H54 (cell line): Measurements from ENCODE around the gene CGB3.

Experiments used
- DNase-seq: peaks from one replicate; pipeline ENCODE4 v3.0.0; 2011; ENCODE audit warnings: low spot score, mixed read lengths; ENCODE audit not compliant: insufficient read length
- FAIRE-seq: peaks from 3 replicates; lab custom pipeline; 2011; peaks lifted over from hg19 to GRCh38; lab: Jason Lieb, UNC
- POLR2A ChIP-seq: IDR thresholded peaks from 2 replicates; pipeline ENCODE4 v1.6.1; 2011; ENCODE audit warnings: low read depth, mild to moderate bottlenecking, low read length

CGB3 gene

GRCh38 chr19:48990400-48990799 lies 33.7 kb downstream of the CGB3 start:
- DNase-seq (no peak), FAIRE-seq (no peak)
- no peak for TF ChIP-seq POLR2A

GRCh38 chr19:48989701-48990291 lies 34.3 kb downstream of the CGB3 start:
- no peak for FAIRE-seq

GRCh38 chr19:48988860-48989259 lies 35.3 kb downstream of the CGB3 start:
- TF ChIP-seq POLR2A, result no peak

More at GRCh38 chr19:48989701-48990291, 34.3 kb downstream of the CGB3 start:
- no peak for DNase-seq
- no peak for TF ChIP-seq POLR2A

GRCh38 chr19:48988286-48988685 lies 35.8 kb downstream of the CGB3 start:
- no peak for TF ChIP-seq POLR2A
- DNase-seq, result no peak
- FAIRE-seq, result no peak

More at GRCh38 chr19:48988860-48989259, 35.3 kb downstream of the CGB3 start:
- FAIRE-seq (no peak), DNase-seq (no peak)

GRCh38 chr19:48987323-48987722 lies 36.8 kb downstream of the CGB3 start:
- no peak for FAIRE-seq
- no peak for TF ChIP-seq POLR2A

GRCh38 chr19:48986211-48986610 lies 37.9 kb downstream of the CGB3 start:
- FAIRE-seq, result no peak
- no peak for TF ChIP-seq POLR2A
- DNase-seq, result no peak

More at GRCh38 chr19:48987323-48987722, 36.8 kb downstream of the CGB3 start:
- no peak for DNase-seq

- no peak for DNase-seq
- TF ChIP-seq POLR2A, result no peak
- FAIRE-seq, result no peak
Observed at GRCh38 chr19:48985711-48986110, 38.4 kb downstream of the CGB3 start.

- DNase-seq, result no peak
- no peak for TF ChIP-seq POLR2A
- no peak for FAIRE-seq
Observed at GRCh38 chr19:48982280-48982679, 41.9 kb downstream of the CGB3 start.

- no peak for DNase-seq
- TF ChIP-seq POLR2A, result no peak
- FAIRE-seq, result no peak
Observed at GRCh38 chr19:48977061-48977460, 47.1 kb downstream of the CGB3 start.

GRCh38 chr19:48975947-48976847 lies 47.9 kb downstream of the CGB3 start:
- DNase-seq, result no peak
- FAIRE-seq, result no peak

More at GRCh38 chr19:48975947-48976847, 47.9 kb downstream of the CGB3 start:
- TF ChIP-seq POLR2A, result no peak
